GM21381 (cell line): ENCODE data around the gene NAA16.
"Not testable (repeated sequence)": the region's sequence is repeated elsewhere in the genome, so short reads cannot be mapped to it uniquely, and the experiment has no call there.

ENCODE experiments used
- ATAC-seq: cut with Tn5 transposase; IDR thresholded peaks from one replicate; pipeline ENCODE4 v1.9.1; 2021; ENCODE audit warnings: mild to moderate bottlenecking, moderate library complexity; ENCODE audit not compliant: unreplicated experiment

Gene NAA16

DNA sequence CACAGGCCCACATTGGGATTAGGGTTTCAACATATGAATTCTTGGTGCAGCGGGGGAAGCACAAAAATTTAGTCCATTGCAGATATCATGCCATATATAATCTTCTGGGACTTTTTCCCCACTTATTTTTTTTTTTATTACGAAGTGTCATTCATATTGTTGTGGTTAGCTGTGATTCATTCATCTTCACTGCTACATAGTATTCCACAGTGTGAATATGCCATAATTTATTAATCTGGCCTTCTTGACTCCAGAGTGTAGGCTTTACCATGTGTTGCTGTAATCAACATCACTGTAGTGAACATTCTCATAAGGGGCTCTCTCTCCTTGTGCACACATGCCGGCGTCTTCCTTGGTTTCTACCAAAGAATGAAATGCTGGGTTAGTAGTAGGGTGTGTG is 92.9 kb downstream of the NAA16 start:
- no peak for ATAC-seq

DNA sequence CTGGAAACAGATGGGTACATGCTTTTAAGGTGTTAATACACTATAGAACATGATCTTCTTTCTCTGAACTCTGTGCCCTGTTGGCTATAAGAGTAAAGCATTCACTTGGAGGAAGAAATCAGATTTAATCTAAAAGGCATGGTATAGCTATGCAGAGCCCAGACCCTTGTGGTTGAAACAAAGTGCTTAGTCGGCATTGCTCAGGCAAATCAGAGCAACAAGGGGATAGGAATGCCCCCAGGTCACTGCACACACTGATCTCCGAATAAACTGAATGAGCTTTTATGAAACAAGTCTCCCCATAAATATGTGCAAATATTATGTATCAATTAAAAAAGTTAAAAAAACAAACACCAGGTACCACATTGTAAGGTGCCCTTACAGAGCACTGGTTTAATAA is 94.3 kb downstream of the NAA16 start:
- ATAC-seq, result no peak

DNA sequence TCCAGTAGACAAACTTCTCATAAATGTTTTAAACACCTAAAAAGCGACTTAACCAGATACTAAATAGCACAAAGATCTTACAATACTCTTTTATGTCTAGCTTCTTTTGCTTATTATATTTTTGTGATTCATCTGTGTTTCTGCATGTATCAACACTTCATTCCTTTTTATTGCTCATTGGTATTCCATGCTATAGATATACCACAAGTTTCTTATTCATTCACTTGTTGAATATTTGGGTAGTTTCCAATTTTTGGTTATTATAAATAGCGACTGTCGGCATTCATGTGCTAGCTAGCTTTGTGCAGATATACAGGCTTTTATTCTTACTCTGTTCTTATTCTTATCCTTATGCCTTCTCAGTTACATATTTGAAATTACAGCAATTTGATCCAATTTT is 96.3 kb downstream of the NAA16 start:
- no peak for ATAC-seq

DNA sequence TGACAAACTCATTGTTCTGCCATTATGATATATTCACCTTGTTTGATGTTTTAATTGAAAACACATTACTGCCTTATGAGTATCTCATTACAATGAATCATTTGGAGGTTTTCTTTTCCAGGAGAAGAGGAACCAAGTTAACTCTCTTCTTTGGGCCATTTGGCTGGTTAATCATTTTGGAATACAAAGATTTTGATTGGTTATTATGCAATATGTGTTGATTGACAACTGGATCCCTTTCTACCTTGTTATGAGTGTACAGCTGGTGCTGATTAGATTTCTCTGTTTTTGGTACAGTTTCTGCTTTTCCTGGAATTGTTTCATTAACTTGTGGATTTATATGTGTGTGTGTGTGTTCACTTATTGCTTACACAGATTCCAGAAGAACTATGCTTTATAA is 97.1 kb downstream of the NAA16 start:
- no peak for ATAC-seq

DNA sequence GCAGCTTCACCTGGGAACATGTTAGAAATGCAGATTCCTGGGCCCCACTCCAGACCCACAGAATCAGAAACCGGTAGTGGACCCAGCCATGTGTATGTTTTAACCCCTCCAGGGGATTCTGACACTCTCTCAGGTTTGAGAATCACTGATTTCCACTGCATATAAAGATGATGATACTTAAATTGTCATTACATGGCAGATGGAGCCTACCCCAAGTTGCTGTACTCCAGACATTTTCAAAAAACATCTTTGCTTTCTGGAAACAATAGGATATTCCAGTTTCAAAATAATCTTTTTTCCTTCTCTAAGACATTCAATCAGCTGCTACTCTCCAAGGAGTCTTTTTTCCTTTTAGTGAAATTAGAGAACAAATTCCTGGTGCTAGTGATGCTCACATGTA is 97.7 kb downstream of the NAA16 start:
- no peak for ATAC-seq

DNA sequence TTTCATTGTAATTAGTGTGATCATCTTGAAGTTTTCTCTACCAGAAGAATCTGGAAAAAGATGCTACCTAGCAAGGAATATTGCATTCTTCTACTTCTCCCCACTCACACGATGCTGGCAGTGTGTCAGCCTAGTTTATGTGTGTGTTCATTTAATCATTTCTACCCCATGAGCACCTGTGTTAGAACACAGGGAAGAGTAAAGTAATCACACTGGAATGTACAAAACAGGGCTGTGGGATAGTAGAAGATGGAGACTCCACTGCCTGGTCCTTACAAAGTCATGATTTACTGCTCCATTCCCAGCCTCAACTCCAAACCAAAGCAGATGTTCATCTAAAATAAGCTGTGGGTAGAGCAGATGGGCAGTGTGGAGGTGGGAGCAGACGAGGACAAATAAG is 98.5 kb downstream of the NAA16 start:
- no peak for ATAC-seq

DNA sequence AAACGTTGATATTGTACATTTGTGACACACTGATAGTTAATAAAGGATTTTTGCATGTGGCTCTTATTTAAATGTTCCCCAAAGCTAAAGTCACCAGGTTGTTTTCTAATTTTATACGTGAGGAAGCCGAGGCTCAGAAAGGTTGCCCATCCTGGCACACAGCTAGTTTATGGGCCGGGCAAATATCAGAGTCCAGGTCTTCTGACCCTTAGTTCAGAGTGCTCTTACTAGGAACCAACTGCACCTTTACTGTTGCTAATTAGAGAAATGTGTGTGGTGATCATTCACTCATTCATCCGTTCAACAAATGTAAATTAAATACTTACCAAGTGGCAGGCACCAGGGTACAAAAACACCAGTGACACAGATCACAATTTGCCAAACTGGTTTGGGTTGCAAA is 100.0 kb downstream of the NAA16 start:
- no peak for ATAC-seq

DNA sequence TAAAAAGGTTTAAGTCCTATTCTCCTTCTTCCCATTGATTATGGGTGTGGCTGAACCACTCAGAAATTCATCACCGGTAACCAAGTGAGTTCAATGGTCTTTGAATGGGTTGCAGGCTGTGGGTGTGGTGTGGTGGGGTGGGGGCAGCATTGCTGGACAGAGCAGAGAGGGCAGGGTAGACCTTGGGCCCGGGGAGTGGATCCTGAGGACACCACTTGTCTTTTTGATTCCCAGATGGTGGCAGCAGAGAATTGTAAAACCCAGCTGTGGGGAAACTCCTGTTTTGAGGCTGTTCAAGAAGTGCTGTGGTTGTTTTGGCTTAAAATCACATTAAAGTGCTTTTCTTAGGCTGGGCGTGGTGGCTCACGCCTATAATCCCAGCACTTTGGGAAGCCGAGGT is 100.5 kb downstream of the NAA16 start:
- no peak for ATAC-seq

DNA sequence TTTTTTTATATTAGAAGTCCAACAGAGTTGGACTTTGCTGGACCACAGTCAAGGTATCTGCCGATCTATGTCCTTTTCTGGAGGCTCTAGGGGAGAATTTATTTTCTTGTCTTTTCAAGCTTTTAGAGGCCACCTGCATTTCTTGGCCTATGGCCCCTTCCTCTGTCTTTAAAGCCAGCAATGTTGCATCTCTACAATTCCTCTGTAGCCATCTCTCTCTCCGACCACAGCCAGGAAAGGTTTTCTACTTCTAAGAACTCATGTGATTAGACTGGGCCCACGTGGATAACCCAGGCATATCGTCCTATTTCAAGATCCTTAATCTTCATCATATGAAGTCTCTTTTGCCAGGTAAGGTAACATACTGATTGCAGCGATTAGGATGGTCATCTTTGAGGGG is 102.8 kb downstream of the NAA16 start:
- no peak for ATAC-seq

DNA sequence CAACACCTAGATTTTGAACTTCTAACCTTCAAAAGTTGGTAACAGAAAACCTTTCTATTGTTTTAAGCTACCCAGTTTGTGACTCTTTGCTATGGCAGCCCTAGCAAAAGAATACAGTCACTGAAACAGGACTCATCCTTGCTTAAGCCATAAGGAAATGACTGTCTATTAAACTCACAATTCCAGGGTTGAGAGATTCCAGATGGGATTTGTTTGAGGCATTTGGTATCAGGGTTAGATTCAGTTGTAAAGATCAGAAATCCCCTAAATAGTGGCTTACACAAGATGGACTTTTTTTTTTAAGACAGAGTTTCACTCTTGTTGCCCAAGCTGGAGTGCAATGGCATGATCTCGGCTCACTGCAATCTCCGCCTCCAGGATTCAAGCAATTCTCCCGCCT is 105.2 kb downstream of the NAA16 start:
- ATAC-seq, result no peak

DNA sequence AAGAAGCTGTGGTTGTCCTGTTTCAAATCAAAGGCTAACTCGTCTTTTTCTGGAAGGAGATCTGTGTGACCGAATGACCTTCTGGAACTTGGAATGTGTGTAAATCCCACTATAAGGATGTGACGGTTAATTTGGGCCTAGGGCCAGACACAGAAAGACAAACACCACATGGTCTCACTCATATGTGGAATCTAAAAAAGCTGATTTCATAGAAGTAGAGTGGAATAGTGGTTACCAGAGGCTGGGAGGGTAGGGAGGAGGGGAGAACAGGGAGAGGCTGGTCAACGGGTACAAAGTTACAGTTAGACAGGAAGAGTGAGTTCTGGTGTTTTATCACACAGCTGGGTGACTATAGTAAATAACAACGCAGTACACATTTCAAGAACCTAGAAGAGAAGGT is 107.0 kb downstream of the NAA16 start:
- ATAC-seq, result no peak

DNA sequence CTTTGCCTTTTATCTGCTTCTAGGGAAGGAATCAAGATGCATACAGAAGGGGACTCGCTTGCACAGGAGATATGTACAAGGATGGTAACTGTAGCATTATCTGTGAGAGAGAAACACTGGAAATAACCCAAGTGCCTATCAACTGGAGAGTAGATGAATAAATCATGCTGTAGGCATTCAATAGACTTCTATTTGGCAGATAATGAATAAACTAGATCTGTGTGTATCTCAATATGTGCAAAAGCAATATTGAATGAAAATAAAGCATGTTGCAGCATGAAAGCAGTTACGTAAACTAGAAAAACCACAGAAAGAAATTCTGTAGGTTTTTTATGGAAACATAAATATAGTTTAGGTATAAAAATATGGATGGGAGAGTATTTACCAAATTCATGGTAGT is 107.7 kb downstream of the NAA16 start:
- ATAC-seq, result no peak

DNA sequence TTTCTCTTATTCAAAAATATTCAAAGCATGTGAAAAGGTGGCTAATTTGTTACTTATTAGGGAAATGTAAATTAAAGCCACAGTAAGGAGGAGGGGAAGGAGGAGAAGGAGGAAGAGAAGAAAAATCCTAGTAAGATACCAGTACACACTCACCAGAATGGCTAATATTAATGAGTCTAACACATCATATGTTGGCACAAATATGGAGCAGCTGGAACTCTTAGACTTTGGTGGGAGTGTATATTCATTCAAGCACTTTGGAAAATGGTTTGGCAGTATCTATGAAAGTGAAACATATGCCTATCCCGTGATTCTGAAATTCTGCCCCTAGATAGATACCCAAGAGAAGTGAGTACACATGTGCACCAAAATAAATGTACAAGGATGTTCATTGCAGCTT is 108.1 kb downstream of the NAA16 start:
- no peak for ATAC-seq

DNA sequence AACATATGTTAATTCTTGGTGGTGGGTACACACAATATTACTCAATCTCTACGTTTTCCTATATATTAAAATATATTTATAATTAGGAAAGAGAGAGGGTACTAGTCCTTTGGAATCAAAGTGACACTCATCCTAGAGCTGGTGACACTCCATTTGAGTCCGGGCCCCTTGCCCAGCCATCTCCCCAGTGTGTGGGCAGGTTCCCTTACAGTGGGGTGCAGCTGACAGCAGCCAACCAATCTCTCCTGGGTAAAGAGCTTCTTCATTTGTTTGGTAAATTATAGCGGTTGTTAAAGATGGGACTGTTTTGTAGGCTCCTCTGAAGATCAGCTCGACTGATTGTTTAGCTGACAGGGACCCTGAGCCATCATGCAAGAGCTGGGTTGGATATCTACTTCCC is 109.1 kb downstream of the NAA16 start:
- ATAC-seq, result no peak

DNA sequence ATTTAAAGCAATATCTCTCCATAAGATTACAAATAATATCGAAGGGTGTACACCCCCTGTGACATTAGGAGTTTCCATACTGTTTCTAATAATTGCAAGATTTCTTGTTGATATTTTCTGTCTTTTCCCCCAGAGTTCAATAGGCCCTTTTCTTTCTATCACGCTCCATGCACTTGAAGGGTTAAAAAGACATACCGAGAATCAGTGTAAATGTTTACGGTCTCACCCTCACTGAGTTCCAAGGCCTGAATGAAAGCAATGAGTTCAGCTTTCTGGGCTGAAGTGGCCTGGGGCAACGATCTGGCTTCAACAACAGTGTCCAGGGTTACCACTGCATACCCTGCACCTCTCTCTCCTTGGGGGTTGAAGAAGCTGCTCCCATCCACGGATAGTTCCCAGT is 110.3 kb downstream of the NAA16 start:
- ATAC-seq, result not testable (repeated sequence)

DNA sequence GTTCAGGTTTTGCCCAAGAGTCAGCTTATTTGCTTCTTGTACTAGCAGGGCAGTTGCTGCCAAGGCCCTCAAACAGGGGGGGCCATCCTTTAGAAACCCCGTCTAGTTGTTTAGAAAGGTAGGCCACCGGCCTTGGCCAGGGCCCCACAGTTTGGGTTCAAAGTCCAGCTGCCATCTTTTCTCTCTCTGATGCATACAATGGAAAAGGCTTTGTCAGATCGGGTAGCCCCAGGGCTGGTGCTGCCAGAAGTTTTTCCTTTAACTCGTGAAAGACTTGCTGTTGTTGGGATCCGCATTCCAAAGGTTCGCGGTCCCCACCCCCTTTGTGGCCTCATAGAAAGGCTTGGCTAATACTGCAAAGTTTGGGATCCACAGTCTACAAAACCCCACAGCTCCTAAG is 110.9 kb downstream of the NAA16 start:
- ATAC-seq, result not testable (repeated sequence)

DNA sequence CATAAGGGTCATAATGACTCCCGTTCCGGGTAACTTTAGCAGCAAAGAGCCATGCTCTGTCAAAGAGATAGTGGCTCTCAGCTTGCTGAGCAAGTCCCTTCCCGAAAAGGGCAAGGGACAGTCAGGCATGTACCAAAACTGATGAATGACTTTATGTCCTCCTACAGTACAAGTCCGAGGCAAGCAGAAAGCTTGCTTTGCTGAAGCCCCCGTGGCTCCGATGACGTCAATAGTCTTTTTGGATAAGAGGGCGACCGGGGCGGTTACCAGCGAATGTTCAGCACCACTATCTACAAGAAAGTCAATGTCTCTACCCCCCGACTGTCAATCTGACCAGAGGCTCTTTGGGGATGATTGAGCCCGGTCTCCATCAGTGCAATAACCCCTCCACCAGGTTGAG is 112.2 kb downstream of the NAA16 start:
- not testable (repeated sequence) for ATAC-seq

DNA sequence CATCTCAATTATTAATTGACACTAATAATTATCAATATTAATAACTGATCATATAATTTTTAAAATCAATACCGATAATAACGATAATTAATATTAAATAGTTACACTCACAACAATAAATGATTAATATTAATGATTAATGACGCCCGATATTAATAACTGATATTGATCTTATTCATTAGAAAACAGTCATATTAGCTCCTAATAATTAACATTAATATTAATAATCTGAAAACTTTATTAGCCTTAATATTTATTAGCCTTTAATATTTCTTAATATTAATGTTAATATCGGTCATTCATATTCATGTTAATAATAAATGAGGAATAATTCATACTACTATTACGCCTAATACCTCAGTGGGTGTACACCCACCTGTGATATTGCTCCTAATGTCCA is 113.6 kb downstream of the NAA16 start:
- ATAC-seq, result not testable (repeated sequence)

DNA sequence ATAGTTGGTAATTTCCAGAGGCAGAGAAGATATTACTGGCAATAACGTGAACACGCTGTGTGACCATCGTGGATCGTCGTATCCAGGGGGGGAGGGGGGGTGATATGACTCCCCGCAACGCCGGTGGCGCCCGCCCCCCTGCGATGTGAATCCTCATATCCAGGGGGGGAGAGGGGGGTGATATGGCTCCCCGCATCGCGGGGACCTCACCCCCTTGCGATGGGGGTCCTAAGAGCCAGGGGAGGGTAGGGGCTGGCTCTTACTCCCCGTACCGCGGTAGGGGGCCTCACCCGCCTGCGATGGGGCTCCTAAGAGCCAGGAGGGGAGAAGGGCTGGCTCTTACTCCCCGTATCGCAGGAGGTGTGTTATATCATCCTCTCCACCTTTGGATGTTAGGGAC is 115.0 kb downstream of the NAA16 start:
- no peak for ATAC-seq
